HepG2 (cell line): ENCODE measurements around the gene SLC25A22. TPM values are rescaled to one million over a fixed set of nuclear protein-coding genes. Genes with fewer than 3 reads are reported as not detected.

Experiments used
- AHDC1 ChIP-seq: sonication (generic); formaldehyde crosslinking; IDR thresholded peaks from 2 replicates; pipeline ENCODE4 v1.5.1; 2020; ENCODE audit warnings: mild to moderate bottlenecking, missing genetic modification reagents, borderline replicate concordance
- ESRRA ChIP-seq: sonication (generic); formaldehyde crosslinking; IDR thresholded peaks from 2 replicates; pipeline ENCODE4 v1.5.1; 2020; ENCODE audit warnings: mild to moderate bottlenecking, low read depth, missing genetic modification reagents
- HIVEP1 ChIP-seq: sonication (generic); formaldehyde crosslinking; IDR thresholded peaks from 2 replicates; pipeline ENCODE4 v1.4.0; 2020; ENCODE audit warnings: mild to moderate bottlenecking, missing genetic modification reagents
- HMGXB4 ChIP-seq, 2 experiments: sonication (generic) in 1 of 2; formaldehyde crosslinking in 1 of 2; IDR thresholded peaks; 2 replicates each; pipeline versions ENCODE4 v1.4.0 to v1.6.1; 2018 to 2020; ENCODE audit warnings: missing genetic modification reagents in 2 of 2, borderline replicate concordance in 1 of 2, low read depth in 1 of 2, mild to moderate bottlenecking in 1 of 2, missing biosample characterization in 1 of 2
- HOXA5 ChIP-seq: sonication (generic); formaldehyde crosslinking; IDR thresholded peaks from 2 replicates; pipeline ENCODE4 v1.4.0; 2020; ENCODE audit warnings: missing genetic modification reagents
- KDM5B ChIP-seq: sonication (generic); formaldehyde crosslinking; IDR thresholded peaks from 2 replicates; pipeline ENCODE4 v1.4.0; 2020; ENCODE audit warnings: missing genetic modification reagents, mild to moderate bottlenecking, borderline replicate concordance
- NFE2L1 ChIP-seq: sonication (generic); formaldehyde crosslinking; IDR thresholded peaks from 2 replicates; pipeline ENCODE4 v1.4.0; 2020; ENCODE audit warnings: missing genetic modification reagents, mild to moderate bottlenecking, borderline replicate concordance
- POGK ChIP-seq: sonication (generic); formaldehyde crosslinking; conservative IDR thresholded peaks from 2 replicates; pipeline ENCODE4 v1.8.0; 2022; ENCODE audit warnings: mild to moderate bottlenecking, moderate library complexity, missing genetic modification reagents
- SALL1 ChIP-seq: sonication (generic); formaldehyde crosslinking; IDR thresholded peaks from 2 replicates; pipeline ENCODE4 v1.8.0; 2022; ENCODE audit warnings: mild to moderate bottlenecking, missing genetic modification reagents
- SMYD3 ChIP-seq: sonication (generic); formaldehyde crosslinking; IDR thresholded peaks from 2 replicates; pipeline ENCODE4 v1.8.1; 2023; ENCODE audit warnings: mild to moderate bottlenecking, missing genetic modification reagents
- ZBTB7B ChIP-seq: sonication (generic); formaldehyde crosslinking; IDR thresholded peaks from 2 replicates; pipeline ENCODE4 v1.4.0; 2020; ENCODE audit warnings: missing genetic modification reagents
- ZMAT5 ChIP-seq: sonication (generic); formaldehyde crosslinking; IDR thresholded peaks from 2 replicates; pipeline ENCODE4 v1.5.0; 2020; ENCODE audit warnings: mild to moderate bottlenecking, low read depth, missing genetic modification reagents, borderline replicate concordance
- ZNF263 ChIP-seq: sonication (generic); formaldehyde crosslinking; IDR thresholded peaks from 2 replicates; pipeline ENCODE4 v1.4.0; 2020; ENCODE audit warnings: missing genetic modification reagents
- ZNF414 ChIP-seq: sonication (generic); formaldehyde crosslinking; IDR thresholded peaks from 2 replicates; pipeline ENCODE4 v1.5.0; 2020; ENCODE audit warnings: missing genetic modification reagents
- ZNF556 ChIP-seq: sonication (generic); formaldehyde crosslinking; IDR thresholded peaks from 2 replicates; pipeline ENCODE4 v1.4.0; 2020; ENCODE audit warnings: mild to moderate bottlenecking, missing genetic modification reagents, borderline replicate concordance
- ZNF709 ChIP-seq: sonication (generic); formaldehyde crosslinking; IDR thresholded peaks from 2 replicates; pipeline ENCODE4 v1.5.0; 2020; ENCODE audit warnings: mild to moderate bottlenecking, missing genetic modification reagents
- ZNF788 ChIP-seq: sonication (generic); formaldehyde crosslinking; IDR thresholded peaks from 2 replicates; pipeline ENCODE4 v1.5.0; 2020; ENCODE audit warnings: mild to moderate bottlenecking, missing genetic modification reagents, borderline replicate concordance
- polyA plus RNA-seq, 8 experiments: library from polyadenylated mRNA; depleted of rRNA in 3 of 8; stranded (reverse) in 7 of 8; unstranded in 1 of 8; fragments of >200 nt; fragmentation: Illumina TruSeq in 4 of 8; extraction: Trizol in 4 of 8; gene quantifications; 2 replicates each; pipeline versions ENCODE4 v1.2.1 to v1.2.3, GENCODE V29; 2011 to 2016; ENCODE audit warnings: low read depth in 4 of 8, missing spikeins in 1 of 8, mixed read lengths in 1 of 8; ENCODE audit not compliant: insufficient read depth in 1 of 8
- total RNA-seq, 5 experiments: library from RNA; depleted of rRNA; stranded (reverse); fragments of >200 nt; fragmentation: Illumina TruSeq; extraction: Trizol; gene quantifications; 2 replicates each; pipeline ENCODE4 v1.2.3, GENCODE V29; 2016; ENCODE audit warnings: low read depth in 1 of 5

Gene SLC25A22
- total and polyA plus RNA-seq, 2 of the 13 experiments (the other 11 are each of a cell fraction or from before 2014, with no cell fraction given): 12.4 to 19.2 TPM

GRCh38 chr11:776561-777287 is 21.4 kb downstream of the SLC25A22 start (continued):
- TF ChIP-seq ZBTB7B (CRISPR knock-in tag) (peak; percentile 73), HIVEP1 (0 out of 2 replicates have a peak, but pooled peaks have one; percentile 27), ESRRA (CRISPR knock-in tag) (peak; percentile 19; the same call in 1 of the 2 replicates), SMYD3 (CRISPR knock-in tag) (no peak), ZNF556 (CRISPR knock-in tag) (peak; percentile 14; the same call in 1 of the 2 replicates), ZNF414 (CRISPR knock-in tag) (0 out of 2 replicates have a peak, but pooled peaks have one; percentile 69), SALL1 (CRISPR knock-in tag) (peak; percentile 20; the same call in 1 of the 2 replicates), POGK (CRISPR knock-in tag) (0 out of 2 replicates have a peak, but pooled peaks have one; percentile 25), HOXA5 (CRISPR knock-in tag) (0 out of 2 replicates have a peak, but pooled peaks have one; percentile 38), NFE2L1 (peak; percentile 72; the same call in 1 of the 2 replicates), ZNF788 (CRISPR knock-in tag) (0 out of 2 replicates have a peak, but pooled peaks have one; percentile 7), ZMAT5 (CRISPR knock-in tag) (0 out of 2 replicates have a peak, but pooled peaks have one; percentile 48), ZNF263 (CRISPR knock-in tag) (peak; percentile 29; the same call in 1 of the 2 replicates), HMGXB4 (CRISPR knock-in tag; IDR thresholded peaks at IDR 0.05; ENCODE audit: borderline replicate concordance in 1 of 2, low read depth in 1 of 2) (peak in 1 of 2 experiments; percentile 21; a peak in 2 of 4 replicates), AHDC1 (CRISPR knock-in tag) (no peak), KDM5B (CRISPR knock-in tag) (peak; percentile 39; the same call in 1 of the 2 replicates), ZNF709 (0 out of 2 replicates have a peak, but pooled peaks have one; percentile 30)
